ELR (cell line): ENCODE results near the gene CLCNKB.

Experiments used
- DNase-seq: peaks from one replicate; pipeline ENCODE4 v3.0.0-alpha.2; 2015; ENCODE audit warnings: low read depth

Gene CLCNKB

GRCh38 chr1:16095447-16095846, 51.9 kb downstream of the CLCNKB start:
- DNase-seq = no peak

GRCh38 chr1:16099412-16099811, 55.8 kb downstream of the CLCNKB start:
- DNase-seq = no peak

GRCh38 chr1:16101623-16102022, 58.0 kb downstream of the CLCNKB start:
- DNase-seq = no peak
